Left renal cortex interstitium (tissue), 4 donors: ENCODE results near the gene FST. TPM values are rescaled to one million over a fixed set of nuclear protein-coding genes. Genes with fewer than 3 reads are reported as not detected.

Experiments used
- DNase-seq, 4 donors: peaks; one replicate each; pipeline ENCODE4 v3.0.0-alpha.2; 2013; ENCODE audit warnings: low read depth in 4 of 4, low spot score in 2 of 4, missing footprints in 1 of 4
- polyA plus RNA-seq, 4 donors: library from polyadenylated mRNA; unstranded; fragments of 120-200 nt; gene quantifications; one replicate each; pipeline ENCODE4 v1.2.1, GENCODE V29; 2013; ENCODE audit not compliant: insufficient read length in 4 of 4

FST gene, protein sequence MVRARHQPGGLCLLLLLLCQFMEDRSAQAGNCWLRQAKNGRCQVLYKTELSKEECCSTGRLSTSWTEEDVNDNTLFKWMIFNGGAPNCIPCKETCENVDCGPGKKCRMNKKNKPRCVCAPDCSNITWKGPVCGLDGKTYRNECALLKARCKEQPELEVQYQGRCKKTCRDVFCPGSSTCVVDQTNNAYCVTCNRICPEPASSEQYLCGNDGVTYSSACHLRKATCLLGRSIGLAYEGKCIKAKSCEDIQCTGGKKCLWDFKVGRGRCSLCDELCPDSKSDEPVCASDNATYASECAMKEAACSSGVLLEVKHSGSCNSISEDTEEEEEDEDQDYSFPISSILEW
- polyA plus RNA-seq = 10 to 100 TPM; 24.3 to 34.9 (median 29.2) TPM

DNA sequence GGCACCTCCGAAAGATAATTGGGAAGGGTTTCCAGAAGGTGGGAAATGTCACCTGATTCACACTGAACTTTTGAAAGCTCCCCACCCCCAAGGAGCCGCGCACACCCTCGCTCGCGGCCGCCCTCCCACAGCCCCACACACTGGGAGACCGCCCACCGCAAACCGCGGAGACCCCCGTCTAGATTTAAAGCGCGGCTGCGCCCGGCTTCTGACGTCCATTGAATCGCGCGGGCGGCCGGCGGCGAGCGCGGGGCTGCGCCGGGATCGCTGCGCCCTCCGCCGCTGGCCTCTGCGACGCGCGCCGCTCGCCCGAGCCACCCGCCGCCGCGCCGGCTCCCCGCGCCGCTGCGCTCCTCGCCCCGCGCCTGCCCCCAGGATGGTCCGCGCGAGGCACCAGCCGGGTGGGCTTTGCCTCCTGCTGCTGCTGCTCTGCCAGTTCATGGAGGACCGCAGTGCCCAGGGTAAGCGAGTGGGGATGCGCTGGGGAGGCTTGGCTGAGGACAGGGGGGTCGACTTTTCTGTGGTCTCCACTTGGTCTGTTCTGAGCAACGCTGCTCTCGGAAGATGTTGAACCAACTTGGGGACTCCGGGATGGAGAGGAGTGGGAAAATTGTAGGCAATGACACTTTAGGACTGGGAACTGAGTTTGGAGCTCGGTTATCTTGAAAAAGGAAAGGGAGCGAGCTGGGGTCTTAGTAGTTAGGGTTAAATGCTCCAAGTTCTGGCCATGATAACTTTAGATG is at the start of gene FST:
FST (plus strand) TSS at position 214 of the 743 bp plus-strand sequence; CDS start at position 377, 163 bp downstream.
- DNase-seq = peak in 3 of 4 donors; percentile 36 to 45 (median 41)

DNA sequence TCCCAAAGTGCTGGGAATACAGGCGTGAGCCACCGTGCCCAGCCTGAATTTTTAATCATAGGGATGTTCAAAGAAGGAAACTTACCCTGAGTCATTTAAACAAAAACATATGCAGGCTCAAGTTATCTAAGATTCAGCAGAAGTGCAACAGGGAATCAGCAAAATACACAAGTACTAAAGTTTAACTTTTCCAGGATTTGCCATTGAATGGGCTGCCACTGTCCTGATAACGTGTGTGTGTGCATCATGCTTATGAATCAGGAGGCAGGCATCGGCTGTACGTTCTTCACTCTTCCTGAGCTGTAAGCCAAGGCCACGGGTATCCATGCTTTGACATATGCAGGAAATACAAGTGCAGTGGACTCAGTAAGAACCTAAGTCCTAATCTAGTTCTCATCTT is 48.8 kb upstream of the FST start:
- DNase-seq = no peak

DNA sequence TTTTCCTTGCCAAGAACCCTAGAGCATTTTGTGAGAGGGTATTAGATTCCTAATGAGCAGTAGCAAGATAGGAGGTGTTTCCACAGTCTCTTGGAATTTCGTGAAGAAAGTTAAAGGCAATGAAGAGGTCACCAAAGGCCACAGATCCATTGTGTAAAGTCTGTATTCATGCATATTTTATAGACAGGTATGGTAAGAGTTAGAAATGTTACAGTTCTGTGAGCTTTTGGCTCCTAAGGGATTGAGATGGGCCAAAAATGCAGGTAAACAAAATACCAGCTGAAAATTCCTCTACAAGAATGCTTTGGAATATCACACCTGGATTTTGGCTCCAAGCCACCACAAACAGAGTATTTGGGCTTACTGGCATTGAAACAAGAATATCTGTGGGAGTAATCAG is 47.4 kb upstream of the FST start:
- no peak for DNase-seq

DNA sequence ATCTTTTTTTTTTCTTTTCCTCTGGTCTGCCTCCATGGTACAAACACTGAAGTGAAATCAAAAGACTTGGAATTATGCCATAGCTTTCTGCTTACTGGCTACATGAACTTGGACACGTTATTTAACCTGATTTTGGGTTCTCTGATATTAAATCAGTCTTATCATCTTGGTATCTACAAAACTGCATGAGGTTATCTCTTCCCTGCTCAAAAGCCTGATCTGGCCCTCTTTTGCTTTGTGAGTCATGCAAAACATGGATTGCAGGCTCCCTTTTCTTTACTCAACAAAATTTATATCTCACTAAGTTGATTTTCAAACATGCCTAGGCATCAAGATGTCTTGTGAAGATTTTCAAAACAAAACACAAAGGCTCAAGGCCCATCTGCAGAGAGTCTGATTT is 45.9 kb upstream of the FST start:
- DNase-seq = no peak

DNA sequence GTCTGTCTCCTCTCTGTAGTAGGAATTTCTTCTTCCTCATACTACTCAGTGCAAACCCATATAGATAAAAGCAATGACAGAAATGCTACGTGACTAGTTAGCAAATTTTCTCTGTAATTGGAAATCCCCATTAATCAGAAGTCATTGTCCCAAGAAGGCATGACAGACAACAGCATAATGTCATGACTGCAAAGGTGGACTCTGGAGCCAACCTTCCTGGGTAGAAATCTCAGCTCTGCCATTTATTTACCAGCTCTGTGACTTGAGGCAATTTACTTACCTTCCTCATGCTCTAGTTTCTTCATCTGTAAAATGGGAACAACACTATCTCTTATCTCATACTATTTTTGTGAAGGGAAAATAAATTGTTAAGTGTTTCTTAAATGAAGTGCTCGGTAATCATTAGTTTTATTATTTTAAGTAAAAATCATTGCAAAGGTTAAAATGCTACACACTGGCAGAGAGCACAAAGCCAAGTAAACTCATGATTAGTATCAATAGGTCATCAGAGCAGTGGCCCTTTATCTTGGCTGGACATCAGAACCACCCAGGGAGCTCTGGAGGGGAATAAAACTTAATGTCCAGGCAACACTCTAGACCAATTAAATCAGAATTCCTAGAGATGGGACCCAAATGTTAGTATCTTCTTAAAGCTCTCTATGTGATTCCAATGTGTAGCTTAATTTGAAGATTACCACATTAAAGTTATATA is 43.8 kb upstream of the FST start:
- no peak for DNase-seq

DNA sequence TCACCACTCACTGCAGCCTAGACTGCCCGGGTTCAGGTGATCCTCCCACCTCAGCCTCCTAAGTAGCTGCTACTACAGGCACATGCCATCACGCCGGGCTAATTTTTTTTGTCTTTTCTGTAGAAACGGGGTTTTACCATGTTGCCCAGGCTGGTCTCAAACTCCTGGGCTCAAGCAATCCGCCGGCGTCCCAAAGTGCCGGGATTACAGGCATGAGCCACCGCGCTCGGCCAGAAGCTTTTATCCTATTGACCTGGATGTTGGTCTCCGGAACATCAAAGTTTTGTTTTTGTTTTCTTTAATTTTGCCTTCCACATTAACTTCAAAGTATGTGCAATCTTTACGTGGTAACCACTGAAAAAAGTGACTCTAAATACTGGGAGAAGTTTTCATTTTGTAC is 42.4 kb upstream of the FST start:
- DNase-seq = no peak

DNA sequence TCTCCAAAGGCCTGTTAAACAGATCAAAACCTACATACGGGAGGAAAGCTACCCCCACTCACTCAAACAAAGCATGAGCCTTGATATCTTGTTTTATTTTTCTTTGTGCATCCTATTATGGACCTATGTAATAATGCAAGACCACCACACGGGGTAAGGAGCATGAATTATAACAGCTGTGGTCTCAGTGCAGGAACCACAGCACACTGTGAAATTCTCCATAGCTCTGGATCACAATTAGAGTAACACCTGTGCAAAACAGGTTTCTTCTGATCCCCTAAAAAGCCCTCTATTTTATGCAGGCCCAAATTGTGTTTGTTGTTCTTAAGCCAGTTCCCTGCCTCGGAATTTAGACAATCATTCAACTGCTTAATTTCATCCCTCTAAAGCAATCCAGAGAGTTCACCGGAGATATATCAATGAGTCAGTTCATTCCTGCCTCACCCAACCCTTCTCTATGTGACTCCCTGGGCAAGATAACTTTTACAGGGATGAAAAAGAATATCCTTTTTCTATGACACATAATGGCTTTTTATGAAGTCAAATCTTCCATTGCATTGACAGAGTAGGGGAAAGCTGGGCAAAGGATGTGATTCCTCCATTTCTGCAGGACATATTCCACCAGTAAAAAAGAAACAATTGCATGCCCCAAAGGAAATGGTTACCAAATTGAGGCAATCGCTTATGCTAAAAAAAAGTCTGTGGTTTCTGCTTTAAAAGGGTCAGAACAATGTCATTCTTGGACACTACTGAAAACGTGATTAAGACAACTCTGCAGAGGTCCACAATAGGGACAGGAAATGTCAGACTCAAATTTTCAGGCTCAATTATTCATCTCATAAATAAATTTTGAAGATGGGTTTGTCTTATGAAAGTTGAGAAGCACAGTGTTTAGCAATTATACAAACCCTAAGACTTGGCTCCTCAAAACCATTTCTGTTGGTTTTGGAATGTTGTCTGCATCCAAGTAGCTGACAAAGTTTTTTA is 41.6 kb upstream of the FST start:
- no peak for DNase-seq

DNA sequence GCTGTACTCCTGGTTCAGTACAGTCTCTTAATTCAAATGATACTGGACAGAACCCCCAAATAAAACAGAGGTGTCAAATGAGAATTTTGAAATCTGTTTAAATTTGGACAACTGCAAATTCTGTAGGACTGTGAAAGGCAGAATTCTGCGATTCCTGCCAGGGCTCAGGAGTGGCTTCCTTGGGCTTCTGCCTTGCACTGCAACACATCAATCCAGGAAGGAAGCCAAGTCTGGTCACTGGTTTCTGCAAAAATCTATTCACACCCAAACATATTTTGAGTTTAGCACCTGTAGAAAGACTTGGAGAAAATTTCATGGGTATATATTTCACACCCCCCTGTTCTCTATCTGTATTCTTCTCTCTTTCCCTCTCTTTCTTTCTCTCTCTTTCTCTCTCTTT is 37.5 kb upstream of the FST start:
- no peak for DNase-seq

DNA sequence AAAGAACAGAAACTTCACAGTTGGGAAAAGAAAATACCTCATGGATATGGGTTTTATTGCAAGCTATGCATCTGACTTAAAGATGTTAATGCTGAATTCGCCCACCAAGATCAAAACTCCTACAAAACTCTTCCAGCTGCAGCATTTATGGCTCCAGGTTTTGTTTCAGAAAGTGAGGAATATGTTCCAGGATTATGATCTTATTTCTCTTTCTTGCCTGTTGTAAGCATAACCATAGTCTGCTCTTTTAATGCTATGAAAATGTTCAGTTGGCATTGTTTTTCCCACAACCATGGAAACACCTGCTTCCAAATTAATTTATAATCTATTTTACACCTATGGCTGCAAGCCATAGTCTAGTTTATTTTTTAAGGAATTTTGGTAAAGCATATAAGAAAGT is 34.9 kb upstream of the FST start:
- DNase-seq = no peak

DNA sequence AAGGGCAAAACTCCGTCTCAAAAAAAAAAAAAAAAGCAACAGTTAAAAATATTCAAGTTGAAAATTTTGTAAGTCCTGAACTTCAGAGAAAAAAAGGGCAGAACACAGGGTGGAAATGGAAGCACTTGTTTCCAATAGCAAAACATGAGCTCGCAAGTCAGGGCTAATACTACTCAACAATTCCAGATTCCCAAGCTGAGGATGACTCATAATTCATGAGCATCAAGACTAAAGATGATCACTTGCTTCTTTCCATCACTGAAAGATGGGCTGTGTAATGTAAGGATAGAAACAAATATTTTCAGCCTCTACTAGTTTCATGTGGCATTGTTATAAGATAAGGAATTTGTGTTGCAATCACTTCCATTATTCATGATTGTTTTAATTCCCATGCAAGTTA is 33.5 kb upstream of the FST start:
- no peak for DNase-seq

DNA sequence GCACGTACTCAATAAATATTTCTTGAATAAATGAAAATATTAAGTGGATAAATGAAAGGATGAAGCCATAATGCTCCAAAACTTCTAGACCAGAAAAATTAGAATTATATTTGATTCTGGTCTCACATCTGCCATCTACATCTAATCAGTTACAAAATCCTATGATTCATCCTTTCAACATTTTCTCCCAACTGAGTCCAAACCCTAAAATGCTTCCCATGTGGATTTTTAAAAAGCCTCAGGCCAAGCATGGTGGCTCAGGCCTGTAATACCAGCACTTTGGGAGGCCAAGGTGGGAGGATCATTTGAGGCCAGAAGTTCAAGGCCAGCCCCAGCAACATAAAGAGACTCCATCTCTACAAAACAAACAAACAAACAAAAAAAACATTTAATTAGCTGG is 31.6 kb upstream of the FST start:
- DNase-seq = no peak

DNA sequence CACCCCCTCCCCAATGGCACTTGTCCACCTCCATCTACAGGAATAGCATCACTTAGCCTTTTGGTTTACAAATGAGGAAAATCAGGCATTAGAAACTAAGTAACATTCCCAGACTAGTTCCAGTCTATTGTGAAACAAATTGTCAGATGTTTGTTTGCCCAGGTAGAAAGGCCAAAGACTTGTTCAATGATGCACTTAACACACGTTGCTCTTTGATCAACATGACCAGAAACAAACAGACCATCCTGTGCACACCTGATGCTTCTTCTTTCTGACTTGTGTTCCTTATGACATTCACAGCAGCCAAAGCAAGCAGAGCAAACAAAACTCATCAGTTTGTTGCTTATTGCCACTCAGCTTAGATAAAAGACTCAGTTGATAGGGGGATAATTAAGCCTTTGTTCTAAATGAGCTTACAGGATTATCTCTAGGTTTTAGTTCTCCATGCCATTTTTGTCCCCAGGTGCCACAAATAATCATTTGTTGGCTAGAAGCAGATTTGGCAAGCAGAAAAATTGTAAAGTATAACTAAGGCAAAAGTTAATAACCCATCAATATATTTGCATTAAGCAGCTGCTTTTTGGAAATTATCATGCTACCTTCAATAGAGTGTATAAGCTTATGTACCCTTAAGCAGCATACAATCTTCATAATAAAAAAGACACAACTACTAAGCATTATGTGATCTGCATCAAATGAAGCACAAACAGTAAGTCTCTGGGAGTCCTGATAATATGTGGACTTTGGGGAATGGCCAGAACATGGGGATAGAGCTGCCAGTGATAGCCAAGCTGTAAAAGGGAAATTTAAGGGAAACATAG is 26.3 kb upstream of the FST start:
- no peak for DNase-seq

DNA sequence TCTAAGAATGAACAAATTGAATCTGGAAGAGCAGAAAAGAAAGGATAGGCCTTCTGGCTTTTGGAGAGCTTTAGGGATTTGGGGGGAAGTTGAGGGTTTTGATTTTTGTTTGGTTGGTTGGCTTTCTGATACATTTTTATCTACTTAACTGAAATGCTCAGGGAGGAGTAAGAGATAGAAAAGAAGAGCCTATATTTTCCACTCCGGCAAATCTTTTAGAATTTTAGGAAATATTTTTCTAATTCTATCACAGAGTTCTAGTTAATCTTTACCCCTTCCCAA is 25.8 kb upstream of the FST start:
- DNase-seq = no peak

DNA sequence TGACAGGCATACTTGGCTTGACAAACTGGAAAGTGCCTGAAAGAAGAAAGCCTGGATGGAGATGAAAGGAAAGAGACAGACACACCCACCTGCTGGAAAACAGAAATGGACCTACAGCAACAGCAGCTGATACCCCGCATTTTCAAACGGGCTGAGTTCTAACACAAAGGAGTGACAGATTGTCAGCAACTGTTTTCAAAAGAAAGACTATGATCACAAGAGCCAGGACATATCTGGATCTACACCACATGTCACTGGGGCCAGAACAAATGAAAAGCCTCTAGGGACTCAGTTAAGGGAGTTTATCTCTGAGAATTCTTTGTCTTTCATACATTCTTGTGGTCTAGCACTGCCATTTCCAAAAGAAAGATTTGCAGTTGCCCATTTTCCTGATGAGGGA is 24.1 kb upstream of the FST start:
- DNase-seq = no peak

DNA sequence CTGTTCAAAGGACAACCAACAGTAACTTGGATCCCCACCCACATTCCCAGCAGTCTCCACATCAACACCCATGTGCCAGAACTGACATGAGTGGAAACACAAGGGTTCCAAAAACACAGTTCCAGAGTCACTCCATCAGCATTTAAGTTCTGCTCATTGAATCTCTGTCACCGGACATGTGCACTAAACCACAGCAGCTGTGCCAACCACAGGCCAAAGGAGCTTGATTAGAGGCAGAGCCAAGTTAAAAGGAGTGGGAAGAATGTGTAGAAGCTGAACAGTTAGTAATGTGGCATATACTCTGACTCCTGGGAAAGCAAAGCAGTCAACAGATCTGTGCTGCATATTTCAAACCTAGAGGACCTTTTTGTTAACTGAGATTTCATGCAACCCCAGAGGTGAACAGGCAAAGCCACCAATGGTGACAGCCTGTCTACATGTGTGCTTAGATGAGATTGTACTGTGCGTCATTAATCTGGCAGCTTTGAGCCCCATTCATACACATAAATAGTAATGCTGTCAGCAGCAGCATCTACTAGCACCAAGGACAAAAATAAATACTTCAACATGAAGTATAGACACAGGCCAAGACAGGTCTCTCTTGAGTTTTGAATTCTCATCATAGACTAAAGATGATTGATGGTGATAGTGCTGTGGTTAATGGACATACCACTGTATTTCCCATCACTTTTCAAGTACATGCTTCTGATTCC is 16.4 kb upstream of the FST start:
- DNase-seq = no peak

DNA sequence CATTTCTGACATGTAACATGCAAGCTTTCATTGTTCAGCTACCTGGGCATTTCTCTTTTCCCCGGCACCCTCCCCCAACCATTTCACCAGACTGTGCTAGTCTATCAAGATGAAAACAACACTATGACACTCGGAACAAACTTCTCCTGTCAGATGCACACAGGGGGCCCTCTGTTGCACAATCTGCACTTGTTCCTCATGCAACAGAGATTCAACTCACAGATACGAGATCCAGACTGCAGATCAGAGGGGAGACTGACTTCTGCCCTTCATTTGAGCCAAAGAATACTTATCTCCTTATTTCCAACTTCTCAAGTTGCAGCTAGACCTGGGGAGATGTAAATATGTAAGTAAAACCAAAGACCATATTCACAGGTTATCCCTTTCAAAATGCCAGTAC is 15.7 kb upstream of the FST start:
- no peak for DNase-seq

DNA sequence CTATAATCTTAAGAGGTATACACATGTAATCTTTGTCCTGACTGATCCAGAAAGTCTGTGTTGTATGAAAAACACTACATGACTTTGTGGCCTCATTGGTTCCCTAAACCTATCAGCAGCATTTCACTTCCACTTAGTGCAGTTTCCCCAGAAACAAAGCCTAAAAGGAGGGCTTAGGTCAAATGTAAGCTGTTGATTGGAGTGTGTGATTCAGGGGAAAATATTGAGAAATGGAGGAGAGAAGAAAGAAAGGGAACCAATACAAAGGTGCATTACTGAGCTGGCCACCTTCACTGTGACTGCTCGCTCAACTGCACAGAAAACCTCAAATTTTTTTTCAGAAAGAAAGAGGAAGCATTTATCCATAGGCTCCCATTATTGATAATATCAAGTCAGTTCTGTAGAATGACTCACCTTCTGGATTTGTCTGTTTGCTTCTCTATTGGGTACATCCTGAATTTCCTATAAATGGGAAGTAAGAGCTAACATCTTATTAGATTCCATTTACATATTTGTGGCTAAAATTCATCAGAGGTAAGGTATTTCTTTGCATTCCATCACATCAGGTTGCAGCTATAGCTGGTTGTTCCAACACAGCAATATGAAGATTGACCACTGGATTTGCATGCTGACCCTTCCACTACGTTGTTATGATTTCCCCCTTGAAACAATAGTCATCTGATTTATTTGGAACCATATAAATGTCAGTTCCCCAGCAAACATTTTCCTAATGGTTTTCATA is 10.3 kb upstream of the FST start:
- no peak for DNase-seq

DNA sequence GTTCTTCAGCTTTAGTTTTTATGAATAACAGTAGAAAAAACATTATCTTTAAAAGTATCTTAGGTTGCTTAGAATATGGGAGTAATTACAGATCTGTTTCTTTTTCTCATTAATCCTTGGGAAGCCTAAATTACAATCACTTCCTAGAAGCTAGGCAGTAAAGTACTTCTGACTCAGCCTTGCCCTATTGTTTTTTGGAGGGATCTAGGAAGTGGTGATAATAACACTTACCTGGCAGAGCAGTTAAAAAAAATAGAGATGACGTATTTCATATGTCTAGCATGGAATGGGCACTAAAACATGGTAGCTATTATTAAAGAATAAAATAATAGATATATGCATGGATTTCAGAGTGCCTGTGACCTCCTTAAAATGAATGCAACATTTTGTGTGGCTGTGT is 8.2 kb upstream of the FST start:
- DNase-seq = no peak
